Ovary (tissue), 9 donors: ENCODE results near the gene PANK4. TPM values are rescaled to one million over a fixed set of nuclear protein-coding genes. Genes with fewer than 3 reads are reported as not detected.

ENCODE experiments used
- DNase-seq, 5 donors: peaks; one replicate each; pipeline ENCODE4 v3.0.0-alpha.2; 2019 to 2020
- H3K27ac ChIP-seq, 2 donors: fragments of 200-600 bp; one replicate each; pipeline versions ENCODE4 v1.5.1 to v1.8.0; 2019 to 2022
- H3K27me3 ChIP-seq: fragments of 200-600 bp; one replicate; pipeline ENCODE4 v1.8.0; 2022
- H3K36me3 ChIP-seq: fragments of 200-600 bp; sonication (generic); one replicate; pipeline ENCODE4 v1.5.1; 2019
- H3K4me1 ChIP-seq: one replicate; pipeline ENCODE4 v1.8.1; 2013; ENCODE audit warnings: mild to moderate bottlenecking, moderate library complexity; ENCODE audit not compliant: insufficient read depth
- H3K4me3 ChIP-seq: fragments of 200-600 bp; sonication (generic); one replicate; pipeline ENCODE4 v1.5.1; 2017
- H3K9me3 ChIP-seq, 2 donors: fragments of 200-600 bp in 1 of 2; sonication (generic) in 1 of 2; one replicate each; pipeline versions ENCODE4 v1.5.1 to v1.8.1; 2013 to 2019; ENCODE audit warnings: mild to moderate bottlenecking in 1 of 2, moderate library complexity in 1 of 2
- EP300 ChIP-seq: sonication (generic); formaldehyde crosslinking; IDR thresholded peaks from one replicate; pipeline ENCODE4 v1.6.1; 2017; ENCODE audit warnings: antibody characterized with exemption
- POLR2A ChIP-seq: fragments of 450-650 bp; IDR thresholded peaks from one replicate; pipeline ENCODE4 v1.6.1; 2017; ENCODE audit warnings: antibody characterized with exemption, mild to moderate bottlenecking, moderate library complexity
- WGBS, 3 donors: extraction: QIAGEN DNeasy Blood & Tissue Kit in 1 of 3; methylation state at CpG; one replicate each; pipeline versions ENCODE4 v1.1.5 to v1.1.7; 2013 to 2017; 5-methylcytosine and 5-hydroxymethylcytosine counted together
- intact Hi-C, 4 donors: fragments of 100-400 bp; cut with DNase I; formaldehyde crosslinking; loops; one replicate each; pipeline versions ENCODE4 v1.11.0 to v1.15.1; 2022 to 2023
- polyA plus RNA-seq, 2 donors: library from polyadenylated mRNA; stranded (reverse); fragments of 200-250 nt in 1 of 2; fragments of 350-450 nt in 1 of 2; fragmentation: Illumina TruSeq in 1 of 2; extraction: RNeasy Lipid Tissue Mini Kit (QIAGEN cat#74804) in 1 of 2; gene quantifications; one replicate each; pipeline ENCODE4 v1.2.3, GENCODE V29; 2013 to 2014
- total RNA-seq, 7 donors: library from RNA; depleted of rRNA in 2 of 7; stranded (reverse); fragments of >200 nt in 2 of 7; fragmentation: NEBNext Ultra II Directional in 3 of 7; extraction: Animal tissue kit (Norgen Biotek cat#: 25700) in 3 of 7; gene quantifications; one replicate each; pipeline versions ENCODE4 v1.1.0 to v1.2.4, GENCODE V29; 2016 to 2023
- TF ChIP-seq, protein P1 (sequence below), 3 donors: fragments of 450-650 bp in 2 of 3; fragments of 200-600 bp in 1 of 3; IDR thresholded peaks; one replicate each; pipeline versions ENCODE4 v1.5.1 to v1.8.0; 2016 to 2022; ENCODE audit warnings: antibody characterized with exemption in 3 of 3, mild to moderate bottlenecking in 1 of 3
- donor health status: DM: no; HTN: no; CAD: no; lungs with moderate emphysema.
- donor health status: DM: no; HTN: no; CAD: no.
- donor health status: Bipolar disorder and iron deficiency.
- donor health status: DM: yes; HTN: yes; CAD: no.
- donor health status: DM: no; HTN: no; CAD: no.
- donor health status: DM: yes; HTN: yes; CAD: no.

The PANK4 gene
- total and polyA plus RNA-seq, 9 donors, result 14.7 to 33.3 (median 26.1) TPM

- Histone ChIP-seq H3K4me3 (no peak overlapping the region), H3K27me3 (no peaks in the 10 kb centered on the region), H3K27ac (no peak overlapping the region), H3K4me1 (peaks cover 21% of the 10 kb centered on the region), H3K9me3 (no peaks in the 10 kb centered on the region), H3K36me3 (no peaks in the 10 kb centered on the region)
- 35 to 47% (median 36%) methylated on average over 22 to 26 of the region's 26 CpGs for WGBS, 3 donors
- no peak for DNase-seq
- intact Hi-C loops, result loop anchor here in 1 of 4 donors (10.0 kb wide), 1 partner anchor 369 kb away; no protein-coding TSS in a partner anchor
- TF ChIP-seq POLR2A, result no peak
Observed at GRCh38 chr1:2544093-2544874, 17.9 kb upstream of the PANK4 start.

- DNase-seq, result no peak
- no peaks in the 10 kb centered on the region for H3K36me3 ChIP-seq
- no peak for TF ChIP-seq EP300
- no peak for TF ChIP-seq POLR2A
- TF ChIP-seq, protein P1, sequence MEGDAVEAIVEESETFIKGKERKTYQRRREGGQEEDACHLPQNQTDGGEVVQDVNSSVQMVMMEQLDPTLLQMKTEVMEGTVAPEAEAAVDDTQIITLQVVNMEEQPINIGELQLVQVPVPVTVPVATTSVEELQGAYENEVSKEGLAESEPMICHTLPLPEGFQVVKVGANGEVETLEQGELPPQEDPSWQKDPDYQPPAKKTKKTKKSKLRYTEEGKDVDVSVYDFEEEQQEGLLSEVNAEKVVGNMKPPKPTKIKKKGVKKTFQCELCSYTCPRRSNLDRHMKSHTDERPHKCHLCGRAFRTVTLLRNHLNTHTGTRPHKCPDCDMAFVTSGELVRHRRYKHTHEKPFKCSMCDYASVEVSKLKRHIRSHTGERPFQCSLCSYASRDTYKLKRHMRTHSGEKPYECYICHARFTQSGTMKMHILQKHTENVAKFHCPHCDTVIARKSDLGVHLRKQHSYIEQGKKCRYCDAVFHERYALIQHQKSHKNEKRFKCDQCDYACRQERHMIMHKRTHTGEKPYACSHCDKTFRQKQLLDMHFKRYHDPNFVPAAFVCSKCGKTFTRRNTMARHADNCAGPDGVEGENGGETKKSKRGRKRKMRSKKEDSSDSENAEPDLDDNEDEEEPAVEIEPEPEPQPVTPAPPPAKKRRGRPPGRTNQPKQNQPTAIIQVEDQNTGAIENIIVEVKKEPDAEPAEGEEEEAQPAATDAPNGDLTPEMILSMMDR (IDR thresholded peaks at IDR 0.05), result no peak
- peaks cover 21% of the 10 kb centered on the region for H3K4me1 ChIP-seq
- intact Hi-C loops, result loop anchor here in 1 of 4 donors (10.0 kb wide), 1 partner anchor 369 kb away; no protein-coding TSS in a partner anchor
- 32 to 59% (median 56%) methylated on average over 25 to 26 of the region's 26 CpGs for WGBS, 3 donors
- no peaks in the 10 kb centered on the region for H3K9me3 ChIP-seq
- H3K4me3 ChIP-seq, result no peak overlapping the region
- no peaks in the 10 kb centered on the region for H3K27me3 ChIP-seq
- no peak overlapping the region for H3K27ac ChIP-seq
Observed at GRCh38 chr1:2543543-2544092, 17.2 kb upstream of the PANK4 start.

- WGBS, 3 donors, result 78 to 85% (median 80%) methylated on average over 11 of the region's 11 CpGs
Observed at GRCh38 chr1:2542246-2542915, 16.0 kb upstream of the PANK4 start.

DNA sequence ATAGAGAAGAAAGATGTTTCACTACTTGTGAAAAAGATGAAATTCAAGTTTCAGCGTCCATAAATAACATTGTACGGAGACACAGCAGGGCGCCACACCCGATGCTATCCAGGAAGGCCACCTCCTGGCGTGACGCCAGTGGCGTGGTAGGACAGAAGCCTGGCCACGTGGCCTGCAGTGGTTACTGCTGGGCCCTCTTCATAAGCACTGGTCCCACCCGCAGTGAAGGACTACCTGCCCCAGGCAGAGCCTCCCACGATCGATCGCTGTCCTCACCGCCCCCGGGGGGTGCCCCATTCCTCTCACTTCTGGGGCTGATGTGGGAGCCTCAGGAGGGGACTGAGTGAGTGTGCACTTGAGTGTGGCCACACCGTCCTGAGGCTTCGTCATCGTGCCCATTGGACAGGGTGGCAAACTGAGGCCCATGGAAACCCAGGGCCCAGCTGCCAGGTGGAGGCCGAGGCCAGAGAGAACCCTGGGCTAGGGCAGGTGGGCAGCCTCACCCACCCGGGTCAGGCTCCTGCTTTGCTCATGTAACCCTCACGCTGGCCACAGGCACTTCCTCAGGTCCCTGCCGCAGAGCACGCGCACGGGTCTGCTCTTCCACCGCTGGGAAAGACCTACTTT lies 15.3 kb upstream of the PANK4 start:
- 74 to 80% (median 78%) methylated on average over 24 to 25 of the region's 25 CpGs for WGBS, 3 donors
- no peaks in the 10 kb centered on the region for H3K9me3 ChIP-seq

More at GRCh38 chr1:2542246-2542915, 16.0 kb upstream of the PANK4 start:
- no peak for DNase-seq
- Histone ChIP-seq H3K9me3 (no peaks in the 10 kb centered on the region), H3K36me3 (no peaks in the 10 kb centered on the region), H3K27me3 (no peaks in the 10 kb centered on the region), H3K4me3 (no peak overlapping the region), H3K27ac (no peak overlapping the region), H3K4me1 (peaks cover 16% of the 10 kb centered on the region)
- intact Hi-C loops, result loop anchor here in 1 of 4 donors (10.0 kb wide), 1 partner anchor 368 kb away; no protein-coding TSS in a partner anchor
- TF ChIP-seq EP300 (no peak), POLR2A (no peak)
- TF ChIP-seq, protein P1 (IDR thresholded peaks at IDR 0.05), result no peak

More for the DNA sequence above, 15.3 kb upstream of the PANK4 start:
- no peaks in the 10 kb centered on the region for H3K36me3 ChIP-seq
- no peak overlapping the region for H3K4me3 ChIP-seq
- TF ChIP-seq POLR2A (no peak), EP300 (no peak)
- TF ChIP-seq, protein P1 (IDR thresholded peaks at IDR 0.05), result no peak
- no peaks in the 10 kb centered on the region for H3K27me3 ChIP-seq
- H3K4me1 ChIP-seq, result peaks cover 15% of the 10 kb centered on the region
- intact Hi-C loops, result loop anchor here in 1 of 4 donors (10.0 kb wide), 1 partner anchor 367 kb away; no protein-coding TSS in a partner anchor
- H3K27ac ChIP-seq, result no peak overlapping the region
- no peak for DNase-seq
